SU-DHL-6 (cell line): ENCODE data around the gene KLF13.

Experiments used
- CTCF ChIP-seq: fragments of 200-600 bp; sonication (generic); IDR thresholded peaks from one replicate; pipeline ENCODE4 v1.5.1; 2017; ENCODE audit warnings: antibody characterized with exemption, mild to moderate bottlenecking, low read length, moderate library complexity; ENCODE audit not compliant: insufficient read depth, poor library complexity, severe bottlenecking
- EZH2phosphoT487 ChIP-seq: fragments of 200-600 bp; sonication (generic), shearing (Covaris generic); conservative IDR thresholded peaks from 2 replicates; pipeline ENCODE4 v1.6.1; 2018; ENCODE audit warnings: mild to moderate bottlenecking, antibody characterized with exemption, low read length, moderate library complexity, mixed read lengths

- TF ChIP-seq CTCF, result no peak
- no peak for TF ChIP-seq EZH2phosphoT487
Measured at GRCh38 chr15:31347067-31347975, 20.7 kb downstream of the KLF13 start.
